ENCODE data around the gene QRFP.

QRFP gene

GRCh38 chr9:130936285-130937117, 39.9 kb upstream of the QRFP start:
- ChIA-PET CTCF (interaction anchor here (0.5 to 2.9 kb wide), 13 partner anchors 9 to 1802 kb away, joined by 3 to 25 read pairs (median 4); no protein-coding TSS in a partner anchor), POLR2A (interaction anchor here (0.8 kb wide), 1 partner anchor 8 kb away, joined by 4 read pairs; no protein-coding TSS in a partner anchor)
- Histone ChIP-seq H3K27ac (ENCODE audit: extremely low read depth, low read depth, low read length) (no peak overlapping the region), H3K9me3 (ENCODE audit: control insufficient read depth, insufficient read depth, low read depth, low read length) (no peaks in the 10 kb centered on the region), H3K4me1 (ENCODE audit: control insufficient read depth, insufficient read depth, low read length) (no peaks in the 10 kb centered on the region), H3K4me3 (ENCODE audit: low read depth, low read length) (no peak overlapping the region), H3K36me3 (ENCODE audit: control insufficient read depth in 2 of 2, insufficient read depth in 1 of 2, low read length in 2 of 2) (no peaks in the 10 kb centered on the region)
- TF ChIP-seq ZNF629 (tag by site-specific recombination; IDR thresholded peaks at IDR 0.05) (0 out of 2 replicates have a peak, but pooled peaks have one; percentile 10), ZNF114 (tag by site-specific recombination; IDR thresholded peaks at IDR 0.05) (no peak), ZNF155 (tag by site-specific recombination; IDR thresholded peaks at IDR 0.05) (no peak), PATZ1 (tag by site-specific recombination; IDR thresholded peaks at IDR 0.05) (peak; percentile 51), ZFP69B (tag by site-specific recombination; IDR thresholded peaks at IDR 0.05) (peak; percentile 16; the same call in 1 of the 2 replicates), EGR2 (tag by site-specific recombination; IDR thresholded peaks at IDR 0.05; ENCODE audit: low read depth) (0 out of 2 replicates have a peak, but pooled peaks have one; percentile 11), ZNF416 (tag by site-specific recombination; IDR thresholded peaks at IDR 0.05) (no peak), ZNF341 (tag by site-specific recombination; IDR thresholded peaks at IDR 0.05; ENCODE audit: low read depth) (peak; percentile 79), ELK4 (IDR thresholded peaks at IDR 0.05; ENCODE audit: borderline replicate concordance, low read depth, low read length) (no peak), GLIS2 (tag by site-specific recombination; IDR thresholded peaks at IDR 0.05) (peak; percentile 47; the same call in 1 of the 2 replicates), ZNF692 (tag by site-specific recombination; IDR thresholded peaks at IDR 0.05) (peak; percentile 26; the same call in 1 of the 2 replicates), ZNF223 (tag by site-specific recombination; IDR thresholded peaks at IDR 0.05) (no peak), ZNF549 (tag by site-specific recombination; IDR thresholded peaks at IDR 0.05) (no peak), ZNF555 (tag by site-specific recombination; conservative IDR thresholded peaks at IDR 0.05) (no peak), ZNF157 (tag by site-specific recombination; IDR thresholded peaks at IDR 0.05) (no peak), KLF9 (tag by site-specific recombination; IDR thresholded peaks at IDR 0.05; ENCODE audit: low read depth) (peak; percentile 51), WT1 (tag by site-specific recombination; IDR thresholded peaks at IDR 0.05) (no peak), KLF1 (tag by site-specific recombination; IDR thresholded peaks at IDR 0.05) (peak; percentile 34; the same call in 1 of the 2 replicates), GLIS1 (tag by site-specific recombination; IDR thresholded peaks at IDR 0.05) (peak; percentile 51), YY2 (tag by site-specific recombination; IDR thresholded peaks at IDR 0.05) (no peak)

All from HEK293 (cell line).